ENCODE measurements around the gene CFDP1. TPM values are rescaled to one million over a fixed set of nuclear protein-coding genes. Genes with fewer than 3 reads are reported as not detected.
A peak's percentile ranks its signal among the peaks of the same experiment; 100 is the strongest.

The CFDP1 gene
- total and polyA plus RNA-seq, 4 experiments from 2014 or later: 37.1 to 42.4 (median 41.9) TPM

DNA sequence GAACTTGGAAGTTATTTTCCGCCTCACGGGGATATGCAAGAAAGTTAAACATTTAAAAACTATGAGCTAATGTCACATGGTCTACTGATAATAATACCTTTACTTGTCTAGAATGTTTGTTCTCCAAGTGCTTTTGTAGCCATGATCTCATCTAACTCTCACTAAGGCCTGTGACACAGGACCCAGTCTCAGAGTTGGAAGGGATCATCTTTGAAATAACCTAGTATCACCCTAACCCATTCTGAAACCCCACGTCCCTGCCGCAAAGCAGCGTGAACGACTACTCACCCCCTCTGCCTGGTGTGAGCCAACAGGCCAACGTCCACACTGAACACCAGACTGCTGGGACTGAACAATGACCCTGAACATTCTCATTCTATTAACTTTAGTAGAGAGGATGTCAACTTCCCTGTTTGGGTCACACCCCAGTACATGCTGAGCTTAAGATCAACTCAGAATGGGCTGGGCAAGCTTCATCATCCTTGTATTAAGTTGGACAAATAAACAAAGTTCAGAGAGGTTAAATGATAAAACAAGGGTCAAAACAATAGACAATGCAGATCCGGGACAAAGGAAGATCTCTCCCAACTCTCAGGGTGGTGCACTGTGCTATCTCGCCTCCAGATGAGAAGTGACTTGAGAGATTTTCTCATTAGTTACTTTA, 127.1 kb downstream of the CFDP1 start:
- H3K4me1 ChIP-seq (ENCODE audit: insufficient read depth, low read length): peaks cover 18% of the 10 kb centered on the region
- H3K4me3 ChIP-seq (ENCODE audit: low read length in 2 of 2): no peak overlapping the region
- H3K36me3 ChIP-seq (ENCODE audit: insufficient read depth, low read length): no peaks in the 10 kb centered on the region
- no peak overlapping the region for H3K27ac ChIP-seq (ENCODE audit: low read depth, low read length)
- no peak for DNase-seq
- H3K27ac Mint-ChIP-seq: peak overlapping the region in 2 of 7 donors; percentile 11 to 12
- peaks cover 16 to 34% (median 21%) of the 10 kb centered on the region in 4 donors for H3K4me1 Mint-ChIP-seq
- H3K9me3 Mint-ChIP-seq: no peaks in the 10 kb centered on the region
- peaks cover 33 to 44% of the 10 kb centered on the region in 2 donors for H3K36me3 Mint-ChIP-seq
- no peaks in the 10 kb centered on the region for H3K27me3 ChIP-seq (ENCODE audit: insufficient read depth, low read length)
- peak overlapping the region in 1 of 8 donors; percentile 24 for H3K4me3 Mint-ChIP-seq
- CTCF ChIA-PET (ENCODE audit: partially characterized antibody): interaction anchor here (1.9 to 3.4 kb wide), 2 partner anchors 80 to 107 kb away, joined by 6 to 13 read pairs; no protein-coding TSS in a partner anchor
- intact Hi-C loops (cut with micrococcal nuclease): no loop called here
- no peaks in the 10 kb centered on the region for H3K27me3 Mint-ChIP-seq
- POLR2A ChIA-PET (ENCODE audit: partially characterized antibody): interaction anchor here (0.7 to 1.0 kb wide), 2 partner anchors 13 to 601 kb away, joined by 3 read pairs; no protein-coding TSS in a partner anchor
- no peaks in the 10 kb centered on the region for H3K9me3 ChIP-seq (ENCODE audit: control insufficient read depth in 1 of 2, low read length in 2 of 2)

- peak overlapping the region in 2 of 8 donors; percentile 27 to 53 for H3K4me3 Mint-ChIP-seq
- peak in 4 of 5 donors; percentile 17 to 51 (median 34) for DNase-seq
- H3K4me1 ChIP-seq (ENCODE audit: insufficient read depth, low read length): peaks cover 18% of the 10 kb centered on the region
- ChIA-PET CTCF (ENCODE audit: partially characterized antibody) (interaction anchor here (1.9 to 3.4 kb wide), 3 partner anchors 72 to 106 kb away, joined by 6 to 13 read pairs (median 6); no protein-coding TSS in a partner anchor), POLR2A (ENCODE audit: partially characterized antibody) (interaction anchor here (1.0 kb wide), 1 partner anchor 13 kb away, joined by 3 read pairs; no protein-coding TSS in a partner anchor)
- no peaks in the 10 kb centered on the region for H3K27me3 ChIP-seq (ENCODE audit: insufficient read depth, low read length)
- H3K36me3 Mint-ChIP-seq: peaks cover 40 to 51% of the 10 kb centered on the region in 2 donors
- no peaks in the 10 kb centered on the region for H3K27me3 Mint-ChIP-seq
- H3K36me3 ChIP-seq (ENCODE audit: insufficient read depth, low read length): no peaks in the 10 kb centered on the region
- H3K27ac ChIP-seq (ENCODE audit: low read depth, low read length): no peak overlapping the region
- peaks cover 16 to 34% (median 21%) of the 10 kb centered on the region in 4 donors for H3K4me1 Mint-ChIP-seq
- peaks cover 0 to 2% (median 0%) of the 10 kb centered on the region in 8 donors for H3K9me3 Mint-ChIP-seq
- no peak overlapping the region for H3K4me3 ChIP-seq (ENCODE audit: low read length in 2 of 2)
- no peaks in the 10 kb centered on the region for H3K9me3 ChIP-seq (ENCODE audit: control insufficient read depth in 1 of 2, low read length in 2 of 2)
- intact Hi-C loops (cut with micrococcal nuclease): no loop called here
- peak overlapping the region in 4 of 7 donors; percentile 9 to 61 (median 49) for H3K27ac Mint-ChIP-seq
These were observed 127.8 kb downstream of the CFDP1 start for GRCh38 chr16:75305364-75306098.

GRCh38 chr16:75304521-75305363, 128.6 kb downstream of the CFDP1 start:
- POLR2A ChIA-PET (ENCODE audit: partially characterized antibody): no interaction called here
- no peaks in the 10 kb centered on the region for H3K9me3 ChIP-seq (ENCODE audit: control insufficient read depth in 1 of 2, low read length in 2 of 2)

GRCh38 chr16:75301804-75302203, 131.5 kb downstream of the CFDP1 start:
- POLR2A ChIA-PET (ENCODE audit: partially characterized antibody): no interaction called here
- CTCF ChIA-PET (ENCODE audit: partially characterized antibody): no interaction called here

More at GRCh38 chr16:75304521-75305363, 128.6 kb downstream of the CFDP1 start:
- Mint-ChIP-seq H3K36me3 (peaks cover 46 to 55% of the 10 kb centered on the region in 2 donors), H3K27me3 (no peaks in the 10 kb centered on the region), H3K4me1 (peaks cover 16 to 34% (median 21%) of the 10 kb centered on the region in 4 donors), H3K4me3 (peak overlapping the region in 2 of 8 donors; percentile 27 to 53), H3K27ac (peak overlapping the region in 5 of 7 donors; percentile 9 to 87 (median 55)), H3K9me3 (peaks cover 0 to 2% (median 0%) of the 10 kb centered on the region in 8 donors)
- DNase-seq: no peak
- H3K4me3 ChIP-seq (ENCODE audit: low read length in 2 of 2): no peak overlapping the region
- intact Hi-C loops (cut with micrococcal nuclease): no loop called here
- no peak overlapping the region for H3K27ac ChIP-seq (ENCODE audit: low read depth, low read length)
- CTCF ChIA-PET (ENCODE audit: partially characterized antibody): interaction anchor here (1.9 to 3.4 kb wide), 3 partner anchors 71 to 105 kb away, joined by 6 to 13 read pairs (median 6); no protein-coding TSS in a partner anchor
- H3K4me1 ChIP-seq (ENCODE audit: insufficient read depth, low read length): peaks cover 18% of the 10 kb centered on the region
- no peaks in the 10 kb centered on the region for H3K36me3 ChIP-seq (ENCODE audit: insufficient read depth, low read length)
- H3K27me3 ChIP-seq (ENCODE audit: insufficient read depth, low read length): no peaks in the 10 kb centered on the region

DNA sequence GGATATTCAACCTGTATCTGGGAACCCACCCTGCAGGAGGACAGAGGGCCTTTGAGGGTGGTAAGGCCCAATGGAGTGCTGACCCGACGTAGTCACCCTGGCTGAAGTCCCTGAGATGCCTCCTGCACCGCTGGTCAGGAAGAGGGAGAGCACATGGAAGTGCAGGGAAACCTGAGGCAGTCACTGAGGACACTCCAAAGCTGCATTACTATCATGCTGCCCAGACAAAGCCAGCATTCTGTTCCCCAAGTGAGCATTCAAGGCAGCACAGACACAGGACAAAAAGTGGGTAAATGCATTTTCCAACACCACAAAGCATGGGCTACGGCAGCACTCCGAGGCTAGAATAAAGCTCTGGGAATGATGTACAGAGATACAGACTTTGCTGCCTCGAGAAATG, 135.0 kb downstream of the CFDP1 start:
- H3K9me3 ChIP-seq (ENCODE audit: control insufficient read depth in 1 of 2, low read length in 2 of 2): no peaks in the 10 kb centered on the region
- no peaks in the 10 kb centered on the region for H3K27me3 ChIP-seq (ENCODE audit: insufficient read depth, low read length)
- ChIA-PET CTCF (ENCODE audit: partially characterized antibody) (interaction anchor here (1.5 kb wide), 1 partner anchor 45 kb away, joined by 4 read pairs; no protein-coding TSS in a partner anchor), POLR2A (ENCODE audit: partially characterized antibody) (no interaction called here)
- no peak for DNase-seq
- intact Hi-C loops (cut with micrococcal nuclease): no loop called here
- Mint-ChIP-seq H3K4me1 (peaks cover 0 to 3% (median 0%) of the 10 kb centered on the region in 4 donors), H3K27ac (no peak overlapping the region), H3K36me3 (peaks cover 64 to 73% of the 10 kb centered on the region in 2 donors), H3K9me3 (peaks cover 0 to 2% (median 0%) of the 10 kb centered on the region in 8 donors), H3K27me3 (no peaks in the 10 kb centered on the region), H3K4me3 (no peak overlapping the region)
- H3K27ac ChIP-seq (ENCODE audit: low read depth, low read length): no peak overlapping the region
- H3K4me1 ChIP-seq (ENCODE audit: insufficient read depth, low read length): no peaks in the 10 kb centered on the region
- H3K4me3 ChIP-seq (ENCODE audit: low read length in 2 of 2): no peak overlapping the region
- no peaks in the 10 kb centered on the region for H3K36me3 ChIP-seq (ENCODE audit: insufficient read depth, low read length)

More at GRCh38 chr16:75301804-75302203, 131.5 kb downstream of the CFDP1 start:
- intact Hi-C loops (cut with micrococcal nuclease): no loop called here
- Mint-ChIP-seq H3K9me3 (peaks cover 0 to 2% (median 0%) of the 10 kb centered on the region in 8 donors), H3K27ac (peak overlapping the region in 2 of 7 donors; percentile 25 to 87), H3K4me3 (no peak overlapping the region), H3K4me1 (peaks cover 10 to 21% (median 19%) of the 10 kb centered on the region in 4 donors), H3K27me3 (no peaks in the 10 kb centered on the region), H3K36me3 (peaks cover 63 to 68% of the 10 kb centered on the region in 2 donors)
- Histone ChIP-seq H3K4me3 (ENCODE audit: low read length in 2 of 2) (no peak overlapping the region), H3K27ac (ENCODE audit: low read depth, low read length) (no peak overlapping the region), H3K27me3 (ENCODE audit: insufficient read depth, low read length) (no peaks in the 10 kb centered on the region), H3K9me3 (ENCODE audit: control insufficient read depth in 1 of 2, low read length in 2 of 2) (no peaks in the 10 kb centered on the region), H3K4me1 (ENCODE audit: insufficient read depth, low read length) (peaks cover 18% of the 10 kb centered on the region), H3K36me3 (ENCODE audit: insufficient read depth, low read length) (no peaks in the 10 kb centered on the region)
- DNase-seq: no peak

GRCh38 chr16:75296606-75297005, 136.7 kb downstream of the CFDP1 start:
- Mint-ChIP-seq H3K4me1 (peaks cover 0 to 3% (median 0%) of the 10 kb centered on the region in 4 donors), H3K9me3 (peaks cover 0 to 2% (median 0%) of the 10 kb centered on the region in 8 donors), H3K4me3 (no peak overlapping the region), H3K27me3 (no peaks in the 10 kb centered on the region), H3K36me3 (peaks cover 71 to 80% of the 10 kb centered on the region in 2 donors), H3K27ac (peak overlapping the region in 1 of 7 donors; percentile 3)
- CTCF ChIA-PET (ENCODE audit: partially characterized antibody): no interaction called here
- no peaks in the 10 kb centered on the region for H3K4me1 ChIP-seq (ENCODE audit: insufficient read depth, low read length)
- no peak for DNase-seq
- H3K36me3 ChIP-seq (ENCODE audit: insufficient read depth, low read length): peaks cover 12% of the 10 kb centered on the region
- no peak overlapping the region for H3K27ac ChIP-seq (ENCODE audit: low read depth, low read length)
- intact Hi-C loops (cut with micrococcal nuclease): no loop called here
- POLR2A ChIA-PET (ENCODE audit: partially characterized antibody): no interaction called here
- H3K9me3 ChIP-seq (ENCODE audit: control insufficient read depth in 1 of 2, low read length in 2 of 2): no peaks in the 10 kb centered on the region
- no peaks in the 10 kb centered on the region for H3K27me3 ChIP-seq (ENCODE audit: insufficient read depth, low read length)
- H3K4me3 ChIP-seq (ENCODE audit: low read length in 2 of 2): no peak overlapping the region
